DOHH2 (cell line): ENCODE results near the gene CACNA2D1.

Experiments used
- CTCF ChIP-seq: fragments of 200-600 bp; sonication (generic); IDR thresholded peaks from one replicate; pipeline ENCODE4 v1.5.1; 2014; ENCODE audit warnings: antibody characterized with exemption, mild to moderate bottlenecking, low read depth, low read length; ENCODE audit not compliant: poor library complexity, severe bottlenecking
- EZH2phosphoT487 ChIP-seq: fragments of 200-600 bp; sonication (generic); IDR thresholded peaks from 2 replicates; pipeline ENCODE4 v1.6.1; 2017; ENCODE audit warnings: borderline replicate concordance, mild to moderate bottlenecking, antibody characterized with exemption, low read length, moderate library complexity, mixed read lengths

- TF ChIP-seq CTCF (no peak), EZH2phosphoT487 (no peak)
These were observed 387.3 kb downstream of the CACNA2D1 start for GRCh38 chr7:82056282-82056681.
